K562 (cell line): Measurements from ENCODE around the gene RNGTT. TPM values are rescaled to one million over a fixed set of nuclear protein-coding genes. Genes with fewer than 3 reads are reported as not detected.

Experiments
- ATAC-seq: fragments of 200-7000 bp; cut with Tn5 transposase; 3 replicates; pipeline ENCODE4 v1.9.1; 2020; ENCODE audit warnings: moderate library complexity
- BruUV-seq: library from RNA; stranded (reverse); fragments of 400-500 nt; replicated peaks from 2 replicates; lab custom pipeline; 2021; lab: Mats Ljungman, UMichigan
- CTCF ChIA-PET: fragments of 300-600 bp; formaldehyde crosslinking; extraction: SDS; loops from one replicate; lab custom pipeline; 2021; ENCODE audit warnings: low intra/inter-chr PET ratio; lab: Yijun Ruan, JAX
- POLR2A ChIA-PET: fragments of 300-600, 350-650 bp; sonication (Branson Sonifier 250); formaldehyde crosslinking; extraction: SDS; loops from one replicate; lab custom pipeline; 2021; ENCODE audit warnings: antibody characterized with exemption, inconsistent platforms; lab: Yijun Ruan, JAX
- DNase-seq, 4 experiments: peaks; one replicate each; pipeline versions ENCODE4 v3.0.0 to v3.0.0-alpha.2; 2011 to 2018; ENCODE audit warnings: low spot score in 3 of 4, mixed read lengths in 3 of 4; ENCODE audit errors: extremely low read depth in 1 of 4
- FAIRE-seq: peaks from 2 replicates; lab custom pipeline; 2011; peaks lifted over from hg19 to GRCh38; lab: Jason Lieb, UNC
- H2AFZ ChIP-seq: 2 replicates; pipeline ENCODE4 v1.6.0; 2011; ENCODE audit warnings: low read depth, low read length, control low read depth, inconsistent platforms
- H3K27ac ChIP-seq: fragments of 200-600 bp; 3 replicates; pipeline ENCODE4 v1.8.0; 2011; ENCODE audit warnings: low read depth, mild to moderate bottlenecking, control low read depth, inconsistent platforms, low read length, moderate library complexity, mixed read lengths; ENCODE audit errors: extremely low read depth
- H3K27me3 ChIP-seq, 2 experiments: fragments of 300-600 bp in 1 of 2; 2 replicates in 1 of 2; 3 replicates in 1 of 2; pipeline versions ENCODE4 v1.6.0 to v1.8.0; 2011; ENCODE audit warnings: inconsistent platforms in 2 of 2, low read length in 2 of 2, mild to moderate bottlenecking in 1 of 2, mixed read lengths in 1 of 2, moderate library complexity in 1 of 2; ENCODE audit not compliant: control insufficient read depth in 2 of 2, insufficient read depth in 2 of 2
- H3K36me3 ChIP-seq: fragments of 300-600 bp; 3 replicates; pipeline ENCODE4 v1.8.0; 2011; ENCODE audit warnings: mild to moderate bottlenecking, low read length, inconsistent platforms; ENCODE audit not compliant: control insufficient read depth, insufficient read depth
- H3K4me1 ChIP-seq, 2 experiments: fragments of 200-600 bp in 1 of 2; replicated peaks in 1 of 2; 2 replicates in 1 of 2; 3 replicates in 1 of 2; pipeline versions ENCODE4 v1.5.1 to v1.8.0; 2011; ENCODE audit warnings: inconsistent platforms in 2 of 2, low read length in 2 of 2, mild to moderate bottlenecking in 1 of 2, mixed read lengths in 1 of 2, moderate library complexity in 1 of 2; ENCODE audit not compliant: control insufficient read depth in 2 of 2, insufficient read depth in 2 of 2
- H3K4me2 ChIP-seq: 2 replicates; pipeline ENCODE4 v1.6.1; 2011; ENCODE audit warnings: low read length, control low read depth, inconsistent platforms, mixed read lengths; ENCODE audit not compliant: insufficient read depth
- H3K4me3 ChIP-seq: fragments of 200-600 bp; sonication (generic), shearing (Covaris generic); 2 replicates; pipeline ENCODE4 v1.5.1; 2016; ENCODE audit warnings: control low read depth, inconsistent platforms
- H3K79me2 ChIP-seq: fragments of 200-600 bp; 3 replicates; pipeline ENCODE4 v1.8.0; 2011; ENCODE audit warnings: low read length, inconsistent platforms; ENCODE audit not compliant: control insufficient read depth, insufficient read depth
- H3K9ac ChIP-seq, 2 experiments: 2 replicates each; pipeline versions ENCODE4 v1.6.0 to v1.6.1; 2011; ENCODE audit warnings: low read depth in 2 of 2, low read length in 2 of 2, control low read depth in 1 of 2, inconsistent platforms in 1 of 2, mild to moderate bottlenecking in 1 of 2, mixed read lengths in 1 of 2; ENCODE audit not compliant: insufficient read depth in 1 of 2
- H3K9me1 ChIP-seq: one replicate; pipeline ENCODE4 v1.6.0; 2011; ENCODE audit warnings: inconsistent platforms, mild to moderate bottlenecking, low read length, moderate library complexity; ENCODE audit not compliant: control insufficient read depth, insufficient read depth
- H3K9me3 ChIP-seq: replicated peaks from 2 replicates; pipeline ENCODE4 v1.5.1; 2011; ENCODE audit warnings: low read depth, low read length, inconsistent platforms; ENCODE audit not compliant: control insufficient read depth, insufficient read depth
- H4K20me1 ChIP-seq: replicated peaks from 2 replicates; pipeline ENCODE4 v1.6.1; 2011; ENCODE audit warnings: low read length, inconsistent platforms, mixed read lengths; ENCODE audit not compliant: control insufficient read depth, insufficient read depth
- BDP1 ChIP-seq: IDR thresholded peaks from 3 replicates; pipeline ENCODE4 v1.6.1; 2011; ENCODE audit not compliant: insufficient read length, insufficient read depth
- BRF1 ChIP-seq: IDR thresholded peaks from 3 replicates; pipeline ENCODE4 v1.6.1; 2011; ENCODE audit warnings: borderline replicate concordance, mild to moderate bottlenecking; ENCODE audit not compliant: insufficient read length; ENCODE audit errors: extremely low read depth
- CREM ChIP-seq: IDR thresholded peaks from 2 replicates; pipeline ENCODE4 v1.6.1; 2014; ENCODE audit warnings: antibody characterized with exemption, low read depth
- CSDE1 ChIP-seq, 2 experiments: fragments of 450-650 bp; IDR thresholded peaks; 2 replicates each; pipeline ENCODE4 v1.6.1; 2016; ENCODE audit warnings: mild to moderate bottlenecking in 1 of 2
- CXXC5 ChIP-seq: fragments of 250-450 bp; sonication (Bioruptor Pico); IDR thresholded peaks from 2 replicates; pipeline ENCODE4 v1.8.0; 2022; ENCODE audit warnings: inconsistent platforms, mild to moderate bottlenecking, moderate library complexity
- GATA2 ChIP-seq: sonication (generic); formaldehyde crosslinking; IDR thresholded peaks from 2 replicates; pipeline ENCODE4 v1.4.0; 2020; ENCODE audit warnings: mild to moderate bottlenecking, missing genetic modification reagents
- HSF4 ChIP-seq: fragments of 250-450 bp; sonication (Bioruptor Pico); IDR thresholded peaks from 2 replicates; pipeline ENCODE4 v2.1.2; 2022; ENCODE audit warnings: mild to moderate bottlenecking, moderate library complexity, borderline replicate concordance
- L3MBTL2 ChIP-seq: fragments of 450-650 bp; IDR thresholded peaks from 2 replicates; pipeline ENCODE4 v1.6.1; 2016; ENCODE audit warnings: mild to moderate bottlenecking, moderate library complexity
- LCOR ChIP-seq: sonication (generic); formaldehyde crosslinking; IDR thresholded peaks from 2 replicates; pipeline ENCODE4 v1.8.0; 2022; ENCODE audit warnings: mild to moderate bottlenecking, missing genetic modification reagents
- NFE2L1 ChIP-seq: fragments of 450-650 bp; IDR thresholded peaks from 2 replicates; pipeline ENCODE4 v1.6.1; 2016; ENCODE audit warnings: missing genetic modification characterization, low read depth, mild to moderate bottlenecking, missing compliant biosample characterization, moderate library complexity, borderline replicate concordance
- NFXL1 ChIP-seq: fragments of 450-650 bp; formaldehyde crosslinking; IDR thresholded peaks from 2 replicates; pipeline ENCODE4 v1.4.0; 2021; ENCODE audit warnings: mild to moderate bottlenecking
- NUFIP1 ChIP-seq: fragments of 450-650 bp; IDR thresholded peaks from 2 replicates; pipeline ENCODE4 v1.6.1; 2018; ENCODE audit not compliant: partially characterized antibody
- OTX1 ChIP-seq: fragments of 450-650 bp; formaldehyde crosslinking; IDR thresholded peaks from 2 replicates; pipeline ENCODE4 v1.4.0; 2022; ENCODE audit warnings: mild to moderate bottlenecking
- TEAD4 ChIP-seq, 2 experiments: sonication (generic) in 1 of 2; formaldehyde crosslinking in 1 of 2; IDR thresholded peaks; 2 replicates each; pipeline versions ENCODE4 v1.6.1 to v1.8.0; 2012 to 2022; ENCODE audit warnings: borderline replicate concordance in 1 of 2, inconsistent platforms in 1 of 2, low read length in 1 of 2, mild to moderate bottlenecking in 1 of 2, missing genetic modification reagents in 1 of 2
- U2AF1 ChIP-seq: fragments of 200-400 bp; formaldehyde crosslinking; optimal IDR thresholded peaks from 2 replicates; pipeline ENCODE3; 2017; ENCODE audit warnings: mild to moderate bottlenecking, low read depth, low read length, moderate library complexity
- ZNF431 ChIP-seq: sonication (generic); formaldehyde crosslinking; IDR thresholded peaks from 2 replicates; pipeline ENCODE4 v1.8.0; 2022; ENCODE audit warnings: mild to moderate bottlenecking, missing genetic modification reagents
- ZNF699 ChIP-seq: fragments of 250-450 bp; sonication (Bioruptor Pico); IDR thresholded peaks from 2 replicates; pipeline ENCODE4 v1.8.0; 2021; ENCODE audit warnings: mild to moderate bottlenecking, moderate library complexity; ENCODE audit not compliant: insufficient replicate concordance
- whole genome bisulfite sequencing: fragments of 100-300 bp; shearing (Covaris generic); methylation state at CpG from one replicate; pipeline ENCODE4 v1.1.6; 2016; ENCODE audit warnings: low coverage, mixed read lengths; ENCODE audit not compliant: insufficient coverage; ENCODE audit errors: missing lambda C conversion rate; 5-methylcytosine and 5-hydroxymethylcytosine counted together
- in situ Hi-C: fragments of 300-500 bp; cut with MboI; formaldehyde crosslinking; loops from 4 replicates; pipeline ENCODE4 v1.15.0; 2018; ENCODE audit warnings: inconsistent platforms, mixed read lengths
- intact Hi-C: fragments of 100-400 bp; cut with micrococcal nuclease; formaldehyde crosslinking; loops from 2 replicates; pipeline ENCODE4 v1.14.2; 2022
- polyA plus RNA-seq, 8 experiments: library from polyadenylated mRNA; depleted of rRNA in 4 of 8; stranded (reverse) in 5 of 8; unstranded in 3 of 8; fragments of >200 nt; fragmentation: Nextera tagmentation in 2 of 8; fragmentation: Illumina TruSeq in 1 of 8; extraction: Ambion mirVana in 2 of 8; extraction: Trizol in 1 of 8; gene quantifications; 2 replicates each; pipeline versions ENCODE4 v1.2.1 to v1.2.3, GENCODE V29; 2011 to 2014; ENCODE audit warnings: inconsistent platforms in 1 of 8, missing spikeins in 1 of 8
- total RNA-seq, 7 experiments: library from RNA; depleted of rRNA in 6 of 7; stranded (reverse); fragments of >200 nt in 6 of 7; fragmentation: Illumina TruSeq in 2 of 7; extraction: Trizol in 2 of 7; gene quantifications; 2 replicates each; pipeline versions ENCODE4 v1.2.1 to v1.2.3, GENCODE V29; 2011 to 2021; ENCODE audit warnings: low replicate concordance in 1 of 7
- TF ChIP-seq, protein P1 (sequence below): IDR thresholded peaks from 2 replicates; pipeline ENCODE4 v1.6.1; 2011; ENCODE audit not compliant: insufficient read length; ENCODE audit errors: extremely low read depth
- TF ChIP-seq, protein P2 (sequence below), 2 experiments: fragments of 200-800 bp in 1 of 2; sonication (Bioruptor generic) in 1 of 2; sonication (generic) in 1 of 2; formaldehyde crosslinking in 1 of 2; IDR thresholded peaks in 1 of 2; conservative IDR thresholded peaks in 1 of 2; 2 replicates each; pipeline versions ENCODE4 v1.5.0 to v1.6.1; 2016 to 2020; ENCODE audit warnings: missing compliant biosample characterization in 1 of 2, missing genetic modification characterization in 1 of 2, missing genetic modification reagents in 1 of 2
- TF ChIP-seq, protein P3 (sequence below): IDR thresholded peaks from 2 replicates; pipeline ENCODE4 v1.6.1; 2016; ENCODE audit warnings: missing genetic modification characterization, missing compliant biosample characterization

Gene RNGTT
- total and polyA plus RNA-seq, 9 of the 15 experiments (the other 6 are each of a cell fraction or from before 2014, with no cell fraction given), result 6.1 to 31.7 (median 19.5) TPM

DNA sequence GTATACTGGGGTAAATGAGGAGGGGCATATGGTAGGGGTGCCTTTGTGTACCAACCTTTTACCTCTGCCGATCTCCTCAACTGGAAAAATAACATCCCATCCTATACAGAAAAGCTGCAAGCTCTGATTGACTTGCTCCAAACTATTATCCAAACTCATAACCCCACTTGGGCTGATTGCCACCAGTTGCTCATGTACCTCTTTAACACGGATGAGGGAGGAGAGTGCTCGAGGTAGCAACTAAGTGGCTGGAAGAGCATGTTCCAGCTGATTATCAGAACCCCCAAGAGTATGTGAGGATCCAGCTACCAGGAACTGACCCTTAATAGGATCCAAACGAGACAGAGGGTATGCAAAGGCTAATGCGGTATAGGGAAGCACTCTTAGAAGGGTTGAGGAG lies 299.6 kb downstream of the RNGTT start:
- WGBS, result 82% methylated on average over 5 of the region's 5 CpGs
- Histone ChIP-seq H3K9me3 (no peaks in the 10 kb centered on the region; the same call in 1 of the 2 replicates), H3K4me1 (no peaks in the 10 kb centered on the region), H2AFZ (no peak overlapping the region), H3K36me3 (no peaks in the 10 kb centered on the region), H3K79me2 (no peaks in the 10 kb centered on the region), H3K4me3 (no peak overlapping the region), H3K4me2 (no peak overlapping the region), H3K27ac (no peak overlapping the region), H3K9ac (no peak overlapping the region), H4K20me1 (no peaks in the 10 kb centered on the region), H3K27me3 (no peaks in the 10 kb centered on the region), H3K9me1 (no peaks in the 10 kb centered on the region)
- TF ChIP-seq, protein P1, sequence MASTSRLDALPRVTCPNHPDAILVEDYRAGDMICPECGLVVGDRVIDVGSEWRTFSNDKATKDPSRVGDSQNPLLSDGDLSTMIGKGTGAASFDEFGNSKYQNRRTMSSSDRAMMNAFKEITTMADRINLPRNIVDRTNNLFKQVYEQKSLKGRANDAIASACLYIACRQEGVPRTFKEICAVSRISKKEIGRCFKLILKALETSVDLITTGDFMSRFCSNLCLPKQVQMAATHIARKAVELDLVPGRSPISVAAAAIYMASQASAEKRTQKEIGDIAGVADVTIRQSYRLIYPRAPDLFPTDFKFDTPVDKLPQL, result no peak
- TF ChIP-seq NFE2L1 (tag) (no peak), ZNF431 (CRISPR knock-in tag) (no peak), U2AF1 (no peak), L3MBTL2 (no peak), CSDE1 (IDR thresholded peaks at IDR 0.05) (no peak), ZNF699 (no peak), LCOR (CRISPR knock-in tag) (no peak), CREM (no peak), BDP1 (no peak), HSF4 (no peak), OTX1 (CRISPR knock-in tag) (no peak), NUFIP1 (no peak), BRF1 (no peak), CXXC5 (CRISPR knock-in tag) (no peak), TEAD4 (IDR thresholded peaks at IDR 0.05; ENCODE audit: low read length) (no peak), TEAD4 (CRISPR knock-in tag; IDR thresholded peaks at IDR 0.05; ENCODE audit: borderline replicate concordance) (no peak), GATA2 (CRISPR knock-in tag) (no peak), NFXL1 (CRISPR knock-in tag) (no peak)
- TF ChIP-seq, protein P2, sequence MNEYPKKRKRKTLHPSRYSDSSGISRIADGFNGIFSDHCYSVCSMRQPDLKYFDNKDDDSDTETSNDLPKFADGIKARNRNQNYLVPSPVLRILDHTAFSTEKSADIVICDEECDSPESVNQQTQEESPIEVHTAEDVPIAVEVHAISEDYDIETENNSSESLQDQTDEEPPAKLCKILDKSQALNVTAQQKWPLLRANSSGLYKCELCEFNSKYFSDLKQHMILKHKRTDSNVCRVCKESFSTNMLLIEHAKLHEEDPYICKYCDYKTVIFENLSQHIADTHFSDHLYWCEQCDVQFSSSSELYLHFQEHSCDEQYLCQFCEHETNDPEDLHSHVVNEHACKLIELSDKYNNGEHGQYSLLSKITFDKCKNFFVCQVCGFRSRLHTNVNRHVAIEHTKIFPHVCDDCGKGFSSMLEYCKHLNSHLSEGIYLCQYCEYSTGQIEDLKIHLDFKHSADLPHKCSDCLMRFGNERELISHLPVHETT (CRISPR knock-in tag; conservative IDR thresholded peaks at IDR 0.05 in 1 of 2, IDR thresholded peaks at IDR 0.05 in 1 of 2), result no peak
- TF ChIP-seq, protein P3, sequence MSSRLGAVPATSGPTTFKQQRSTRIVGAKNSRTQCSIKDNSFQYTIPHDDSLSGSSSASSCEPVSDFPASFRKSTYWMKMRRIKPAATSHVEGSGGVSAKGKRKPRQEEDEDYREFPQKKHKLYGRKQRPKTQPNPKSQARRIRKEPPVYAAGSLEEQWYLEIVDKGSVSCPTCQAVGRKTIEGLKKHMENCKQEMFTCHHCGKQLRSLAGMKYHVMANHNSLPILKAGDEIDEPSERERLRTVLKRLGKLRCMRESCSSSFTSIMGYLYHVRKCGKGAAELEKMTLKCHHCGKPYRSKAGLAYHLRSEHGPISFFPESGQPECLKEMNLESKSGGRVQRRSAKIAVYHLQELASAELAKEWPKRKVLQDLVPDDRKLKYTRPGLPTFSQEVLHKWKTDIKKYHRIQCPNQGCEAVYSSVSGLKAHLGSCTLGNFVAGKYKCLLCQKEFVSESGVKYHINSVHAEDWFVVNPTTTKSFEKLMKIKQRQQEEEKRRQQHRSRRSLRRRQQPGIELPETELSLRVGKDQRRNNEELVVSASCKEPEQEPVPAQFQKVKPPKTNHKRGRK (tag), result no peak
- ATAC-seq (no peak), FAIRE-seq (no peak), DNase-seq (no peak)
- ChIA-PET POLR2A (no interaction called here), CTCF (no interaction called here)
- BruUV-seq, result no TSS peak
- intact Hi-C loops, result no loop called here
- in situ Hi-C loops, result no loop called here
